Activated CD8-positive, alpha-beta memory T cell treated with anti-CD3 and anti-CD28 coated beads, Interleukin-2, amount 50 U/mL, for 1 hour (primary cell): ENCODE data around the gene TMEM154.
"Not testable (repeated sequence)": the region's sequence is repeated elsewhere in the genome, so short reads cannot be mapped to it uniquely, and the experiment has no call there.

Experiments
- DNase-seq: peaks from one replicate; pipeline ENCODE4 v3.0.0-alpha.2; 2020; ENCODE audit errors: extremely low read depth

TMEM154 gene

DNA sequence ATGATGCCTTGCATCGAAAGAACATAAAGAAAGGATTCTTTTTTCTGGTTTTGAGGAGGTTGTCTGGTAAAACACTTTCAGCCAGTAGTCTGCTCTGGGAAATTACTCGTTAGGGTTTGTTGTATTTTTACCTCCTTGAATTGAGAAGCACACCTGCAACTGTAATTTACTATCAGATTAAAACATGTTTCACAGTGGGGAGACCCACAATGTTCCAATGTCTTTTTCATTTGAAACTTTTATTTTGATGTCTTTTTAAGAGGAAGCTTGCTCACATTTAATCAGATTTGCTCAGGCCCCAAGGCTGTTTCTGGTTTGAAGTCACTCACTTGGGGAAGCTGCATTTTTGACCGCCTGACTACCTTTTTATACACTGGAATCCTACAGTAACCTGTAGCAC is 12.0 kb downstream of the TMEM154 start:
- DNase-seq: no peak

DNA sequence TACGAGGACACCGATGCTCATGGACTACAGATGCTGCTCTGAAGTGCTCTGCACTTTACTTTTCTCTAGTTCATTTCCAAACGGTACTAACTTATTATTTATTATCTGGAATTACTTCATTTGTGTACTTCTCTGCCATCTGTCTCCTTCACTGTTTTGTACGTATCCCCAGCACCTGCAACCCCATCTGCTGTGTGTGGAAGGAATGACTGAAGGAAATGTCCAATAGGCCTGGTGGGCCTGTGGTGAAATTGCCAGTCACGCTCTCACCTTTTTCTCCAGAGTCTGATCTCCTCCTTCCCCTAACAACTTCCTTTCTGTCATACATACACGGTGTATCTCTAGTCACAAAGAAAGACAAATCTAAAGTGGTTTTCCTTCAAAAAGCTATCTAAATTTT is 12.9 kb downstream of the TMEM154 start:
- no peak for DNase-seq

DNA sequence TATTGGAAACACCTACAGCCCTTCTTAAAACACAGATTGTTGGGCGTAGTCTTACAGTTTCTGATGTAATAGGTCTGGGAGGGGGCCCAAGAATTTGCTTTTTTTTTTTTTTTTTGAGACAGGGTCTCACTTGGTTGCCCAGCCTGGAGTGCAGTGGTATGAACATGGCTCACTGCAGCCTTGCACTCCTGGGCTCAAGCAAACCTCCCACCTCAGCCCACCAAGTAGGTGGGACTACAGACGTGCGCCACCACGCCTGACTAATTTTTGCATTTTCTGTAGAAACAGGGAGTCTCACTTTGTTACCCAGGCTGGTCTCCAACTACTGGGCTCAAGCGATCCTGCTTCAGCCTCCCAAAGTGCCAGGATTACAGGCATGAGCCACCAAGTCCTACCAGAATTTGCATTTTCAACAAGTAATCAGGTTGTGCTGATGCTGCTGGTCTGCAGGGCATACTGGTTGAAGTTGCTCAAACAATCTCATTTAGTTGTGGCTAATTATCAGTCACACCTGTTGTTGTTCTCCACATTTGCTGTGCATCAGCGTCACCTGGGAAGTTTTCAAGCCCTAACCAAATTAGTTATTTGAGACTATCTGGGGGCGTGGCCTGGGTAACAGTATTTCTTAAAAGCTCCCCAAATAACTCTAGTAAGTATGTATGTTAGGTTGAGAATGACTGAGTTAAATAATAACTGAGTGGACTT is 14.0 kb downstream of the TMEM154 start:
- no peak for DNase-seq

DNA sequence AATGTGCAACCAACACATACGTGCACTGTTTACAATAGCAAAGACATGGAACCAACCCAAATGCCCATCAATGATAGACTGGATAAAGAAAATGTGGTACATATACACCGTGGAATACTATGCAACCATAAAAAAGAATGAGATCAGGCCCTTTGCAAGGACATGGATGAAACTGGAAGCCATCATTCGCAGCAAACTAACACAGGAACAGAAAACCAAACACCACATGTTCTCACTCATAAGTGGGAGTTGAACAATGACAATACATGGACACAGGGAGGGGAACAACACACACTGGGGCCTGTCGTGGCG is 15.8 kb downstream of the TMEM154 start:
- DNase-seq: not testable (repeated sequence)

GRCh38 chr4:152663203-152664066 is 16.4 kb downstream of the TMEM154 start:
- DNase-seq: no peak

GRCh38 chr4:152661649-152662048 is 18.1 kb downstream of the TMEM154 start:
- no peak for DNase-seq

GRCh38 chr4:152660526-152660925 is 19.3 kb downstream of the TMEM154 start:
- DNase-seq: no peak

GRCh38 chr4:152659806-152660205 is 20.0 kb downstream of the TMEM154 start:
- DNase-seq: no peak

GRCh38 chr4:152657657-152658056 is 22.1 kb downstream of the TMEM154 start:
- DNase-seq: no peak

- DNase-seq: no peak
Observed at GRCh38 chr4:152655272-152656129, 24.3 kb downstream of the TMEM154 start.

DNA sequence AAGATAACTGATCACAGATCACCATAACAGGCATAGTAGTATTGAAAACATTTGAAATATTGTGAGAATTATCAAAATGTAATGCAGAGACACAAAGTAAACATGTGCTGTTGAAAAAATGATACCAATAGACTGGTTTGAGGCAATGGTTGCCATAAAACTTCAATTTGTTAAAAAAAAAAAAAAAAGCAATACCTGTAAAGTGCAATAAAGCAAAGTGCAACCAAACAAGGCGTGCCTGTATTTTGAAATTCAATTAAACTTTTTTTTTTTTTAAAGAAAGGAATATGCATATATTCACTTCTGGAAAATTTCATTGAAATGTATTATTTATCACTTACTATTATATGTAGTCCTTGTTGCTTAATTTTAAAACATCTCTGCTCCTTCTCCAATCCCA is 27.7 kb downstream of the TMEM154 start:
- DNase-seq: no peak

GRCh38 chr4:152651473-152652060 is 28.2 kb downstream of the TMEM154 start:
- no peak for DNase-seq

DNA sequence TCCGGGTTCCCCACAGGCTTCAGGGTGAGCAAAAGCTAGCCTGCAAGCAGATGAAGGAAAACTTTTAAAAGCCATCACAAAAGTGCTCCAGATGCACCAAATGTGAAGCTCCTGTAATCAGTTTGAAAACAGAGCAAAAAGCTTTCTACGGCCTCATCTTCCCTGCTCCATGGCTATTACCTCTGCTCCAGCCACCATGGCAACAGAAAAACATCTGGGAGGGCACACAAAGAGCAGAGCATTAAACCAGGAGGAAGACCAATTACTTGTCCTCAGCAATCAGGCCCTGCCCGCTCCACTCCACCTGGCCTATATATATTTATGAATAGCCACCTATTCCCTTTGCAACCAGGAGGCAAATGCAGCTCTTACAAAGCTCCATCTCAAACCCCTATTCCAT is 33.6 kb downstream of the TMEM154 start:
- DNase-seq: no peak

DNA sequence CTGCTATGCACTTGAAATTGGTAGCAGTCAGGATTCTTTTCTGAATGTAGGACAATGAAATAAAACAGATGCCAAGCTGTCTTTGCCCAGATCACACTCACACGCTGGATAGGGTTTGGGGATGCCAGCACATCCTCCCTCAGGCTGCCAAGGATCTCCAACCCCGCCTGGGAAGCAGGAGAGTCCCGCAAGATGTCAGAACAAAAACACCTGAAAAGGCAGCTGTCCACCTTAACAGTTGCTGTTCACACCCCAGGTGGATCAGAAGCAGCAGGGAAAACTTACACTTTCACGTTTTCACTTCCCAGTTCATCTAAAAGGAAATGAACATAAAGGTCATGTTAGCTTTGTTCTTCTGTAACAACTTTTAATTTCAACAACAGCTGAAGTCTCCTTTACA is 35.7 kb downstream of the TMEM154 start:
- DNase-seq: no peak

DNA sequence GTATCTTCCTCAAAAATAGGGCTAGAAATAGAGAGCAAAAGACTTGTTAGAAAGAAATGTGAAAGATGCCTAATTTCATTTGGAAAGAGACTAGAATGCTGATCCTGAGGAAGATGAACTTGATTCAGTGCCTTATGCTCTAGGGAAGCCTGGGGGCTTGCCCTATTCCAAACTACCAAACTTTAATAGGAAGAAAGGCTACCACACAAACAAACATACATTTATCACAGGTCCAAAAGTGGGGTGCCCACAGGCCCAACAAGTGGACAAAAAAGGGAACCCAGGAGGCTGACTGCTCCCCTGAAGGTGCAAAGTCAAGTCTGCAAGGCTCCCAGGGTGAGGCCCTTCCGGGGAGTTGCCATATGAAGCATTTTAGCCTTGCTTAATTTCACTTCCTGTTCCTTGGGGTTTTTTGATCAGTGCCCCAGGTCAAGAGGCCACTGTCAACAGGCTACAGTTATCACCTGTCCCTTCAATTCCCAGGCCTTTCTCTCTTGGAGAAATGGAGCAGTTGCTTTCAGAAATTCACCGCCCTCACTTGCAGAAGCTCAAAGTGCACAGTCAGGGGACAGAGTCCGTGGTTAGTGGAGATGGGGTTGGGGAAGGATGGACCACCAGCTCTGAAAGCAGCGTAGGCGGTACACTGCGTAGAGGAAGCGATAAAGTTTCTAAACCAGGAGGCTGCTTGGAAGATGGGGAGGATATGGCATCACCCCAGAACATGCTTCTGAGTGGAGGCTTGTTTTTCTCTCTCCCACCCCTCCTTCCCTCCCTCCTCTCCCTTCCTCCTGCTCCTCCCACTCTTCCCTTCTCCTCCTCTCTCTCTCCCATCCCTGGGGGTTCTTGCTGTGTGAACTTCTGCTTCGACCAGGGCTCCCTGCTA is 36.4 kb downstream of the TMEM154 start:
- no peak for DNase-seq

DNA sequence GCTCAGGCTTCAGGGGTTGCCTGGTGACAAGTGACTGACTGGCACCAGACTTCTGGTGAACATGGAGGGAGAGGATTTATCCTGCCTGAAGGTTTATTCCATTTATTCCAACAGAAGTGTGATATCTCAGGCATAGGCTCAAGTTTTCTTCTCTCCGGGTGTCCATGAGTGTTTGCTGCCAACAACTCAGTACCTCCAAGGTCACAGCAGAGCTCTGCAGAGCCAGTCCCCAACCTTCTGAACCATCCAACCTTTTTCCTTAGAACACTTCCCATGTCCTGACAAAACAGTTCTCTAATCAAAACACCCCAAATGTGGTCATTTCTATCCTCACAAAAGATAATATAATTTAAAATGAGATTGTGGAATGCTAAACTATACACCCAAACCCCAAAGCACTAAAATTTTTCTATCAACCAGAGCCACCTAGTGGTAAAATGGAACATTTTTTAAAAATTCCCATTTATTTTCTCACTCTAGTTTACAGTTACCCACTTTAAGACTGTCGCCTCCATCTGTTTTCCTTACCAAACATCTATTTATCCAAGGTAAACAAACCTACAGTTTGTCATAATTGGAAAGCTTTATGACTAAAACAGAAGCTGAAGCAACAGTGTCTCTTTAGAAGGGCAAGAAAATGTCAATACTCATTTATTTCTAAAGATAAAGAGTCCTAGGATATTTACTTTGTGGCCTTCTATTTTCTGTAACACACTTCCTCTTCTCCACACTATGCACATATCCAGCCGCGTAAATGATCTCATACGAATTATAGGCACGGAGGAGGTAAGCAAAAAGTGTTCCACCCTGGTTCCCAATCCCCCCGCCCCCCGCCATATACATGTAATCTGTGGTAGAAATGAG is 39.5 kb downstream of the TMEM154 start:
- DNase-seq: no peak

DNA sequence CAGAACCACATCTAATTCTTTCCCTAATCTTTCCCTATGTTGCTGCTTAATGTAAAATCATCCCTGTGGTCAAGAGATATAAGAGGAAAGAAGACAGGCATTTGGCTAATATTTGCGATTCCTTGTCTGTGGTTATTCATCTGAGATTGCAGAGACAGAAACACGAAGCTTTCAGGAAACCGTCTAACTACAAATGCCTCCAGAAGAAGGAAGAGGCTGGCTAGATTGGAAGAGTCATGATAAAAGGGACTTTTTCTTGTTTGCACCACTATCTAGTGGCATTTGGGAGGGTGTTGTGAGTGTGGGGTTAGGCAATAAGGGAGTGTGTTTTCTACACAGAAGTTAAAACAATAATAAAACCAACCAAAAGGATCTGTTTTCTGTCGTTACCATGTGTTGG is 43.9 kb downstream of the TMEM154 start:
- no peak for DNase-seq

GRCh38 chr4:152634110-152634760 is 45.6 kb downstream of the TMEM154 start:
- DNase-seq: no peak

DNA sequence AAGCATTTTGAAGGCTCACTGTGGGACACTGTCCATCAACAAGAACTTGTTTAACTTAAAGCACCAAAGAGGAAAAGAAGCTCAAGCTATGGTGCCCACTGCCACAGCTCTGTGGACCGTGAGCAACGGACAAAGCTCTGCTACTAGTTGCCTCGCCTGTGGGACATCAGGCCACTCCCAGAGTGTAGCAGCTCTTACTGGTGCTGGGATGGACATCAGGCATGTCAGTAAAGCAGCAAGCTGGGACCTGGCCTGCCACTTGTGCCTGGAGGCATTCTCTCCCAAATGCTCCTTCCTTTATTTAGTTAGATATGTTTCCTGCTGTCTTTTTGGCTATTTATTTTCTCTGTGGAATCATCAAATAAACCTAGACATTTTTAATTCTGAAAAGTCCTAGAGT is 46.7 kb downstream of the TMEM154 start:
- no peak for DNase-seq

DNA sequence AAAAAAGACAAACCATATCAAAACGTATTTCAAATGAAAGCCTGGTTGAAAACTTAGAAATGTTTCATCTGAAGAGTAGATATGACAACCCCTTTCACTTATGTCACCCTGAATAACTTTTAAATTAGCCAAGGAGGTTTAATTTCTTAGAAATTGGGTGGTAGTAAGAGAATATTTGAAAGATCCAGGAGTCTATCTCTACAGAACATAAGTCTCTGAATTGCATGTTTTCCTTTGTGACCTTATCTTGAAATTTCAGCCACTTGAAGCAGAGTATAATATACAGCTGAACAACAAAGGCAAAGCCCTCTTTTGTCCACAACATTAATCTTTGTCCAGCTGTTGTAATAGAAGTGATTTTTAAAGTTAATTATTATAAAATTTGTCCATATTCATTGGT is 49.5 kb downstream of the TMEM154 start:
- DNase-seq: no peak
